H1 (cell line): ENCODE results near the gene CPLX1. TPM values are rescaled to one million over a fixed set of nuclear protein-coding genes. Genes with fewer than 3 reads are reported as not detected.

Source experiments
- HDAC6 ChIP-seq: IDR thresholded peaks from one replicate; pipeline ENCODE4 v1.7.1; 2012; ENCODE audit warnings: low read depth, mild to moderate bottlenecking, inconsistent platforms, low read length, moderate library complexity
- ZNF274 ChIP-seq: IDR thresholded peaks from 2 replicates; pipeline ENCODE4 v1.7.0; 2012; ENCODE audit warnings: low read length, borderline replicate concordance; ENCODE audit errors: extremely low read depth
- polyA plus RNA-seq, 7 experiments: library from polyadenylated mRNA; depleted of rRNA in 3 of 7; stranded (reverse) in 5 of 7; unstranded in 2 of 7; fragments of >200 nt in 5 of 7; fragments of 200-250 nt in 2 of 7; gene quantifications; 1 replicate in 5 of 7; 2 replicates in 1 of 7; 4 replicates in 1 of 7; pipeline versions ENCODE4 v1.2.1 to v1.2.3, GENCODE V29; 2011 to 2013; ENCODE audit warnings: missing spikeins in 2 of 7, mixed read lengths in 2 of 7
- total RNA-seq: library from RNA; stranded (reverse); fragmentation: NEBNext Ultra II Directional; extraction: Animal tissue kit (Norgen Biotek cat#: 25700); gene quantifications from 2 replicates; pipeline ENCODE4 v1.2.1, GENCODE V29; 2021
- TF ChIP-seq, protein P1 (sequence below): fragments of 300-600 bp; sonication (generic); IDR thresholded peaks from 2 replicates; pipeline ENCODE4 v1.7.1; 2012; ENCODE audit warnings: low read length, moderate library complexity, mild to moderate bottlenecking, inconsistent platforms; ENCODE audit not compliant: insufficient replicate concordance

CPLX1 gene
- total and polyA plus RNA-seq, 2 of the 8 experiments (the other 6 are each of a cell fraction or from before 2014, with no cell fraction given): 0.32 to 0.56 TPM

DNA sequence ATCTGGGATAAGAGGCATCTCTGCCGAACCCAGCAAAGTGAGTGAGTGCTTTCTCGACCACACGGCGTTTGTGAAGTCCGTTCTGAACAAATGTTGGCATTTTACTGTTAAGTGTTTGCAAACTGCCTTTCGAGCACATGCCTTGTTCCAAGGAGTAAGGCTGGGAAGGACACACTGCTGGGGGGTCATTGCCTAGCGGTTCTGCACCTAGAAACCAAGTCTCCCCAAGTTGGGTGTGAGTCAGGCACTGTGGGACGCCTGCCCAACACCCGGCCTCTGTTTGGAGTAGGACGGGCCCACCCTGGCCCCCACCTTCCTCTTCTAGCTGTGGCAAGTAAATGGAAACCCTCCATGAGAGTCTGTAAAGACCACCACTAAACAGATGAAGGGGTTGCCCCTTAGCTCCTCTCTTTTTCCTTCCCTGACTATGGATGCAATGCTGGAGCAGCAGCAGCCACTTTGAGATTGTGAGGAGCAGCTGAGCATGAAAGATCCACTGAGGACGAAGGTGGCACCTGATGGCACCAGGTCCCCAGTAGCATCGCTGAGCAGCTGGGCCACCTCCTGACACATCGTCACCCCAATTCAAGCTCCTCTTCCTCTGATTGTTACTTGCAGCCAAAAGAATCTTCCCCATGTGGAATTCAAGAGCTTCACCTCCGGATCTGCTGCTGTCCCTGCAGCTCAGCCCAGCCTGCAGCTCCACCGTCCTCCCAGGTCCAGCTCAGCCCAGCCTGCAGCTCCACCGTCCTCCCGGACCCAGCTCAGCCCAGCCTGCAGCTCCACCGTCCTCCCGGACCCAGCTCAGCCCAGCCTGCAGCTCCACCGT is 6.3 kb downstream of the CPLX1 start (continued):
- TF ChIP-seq, protein P1, sequence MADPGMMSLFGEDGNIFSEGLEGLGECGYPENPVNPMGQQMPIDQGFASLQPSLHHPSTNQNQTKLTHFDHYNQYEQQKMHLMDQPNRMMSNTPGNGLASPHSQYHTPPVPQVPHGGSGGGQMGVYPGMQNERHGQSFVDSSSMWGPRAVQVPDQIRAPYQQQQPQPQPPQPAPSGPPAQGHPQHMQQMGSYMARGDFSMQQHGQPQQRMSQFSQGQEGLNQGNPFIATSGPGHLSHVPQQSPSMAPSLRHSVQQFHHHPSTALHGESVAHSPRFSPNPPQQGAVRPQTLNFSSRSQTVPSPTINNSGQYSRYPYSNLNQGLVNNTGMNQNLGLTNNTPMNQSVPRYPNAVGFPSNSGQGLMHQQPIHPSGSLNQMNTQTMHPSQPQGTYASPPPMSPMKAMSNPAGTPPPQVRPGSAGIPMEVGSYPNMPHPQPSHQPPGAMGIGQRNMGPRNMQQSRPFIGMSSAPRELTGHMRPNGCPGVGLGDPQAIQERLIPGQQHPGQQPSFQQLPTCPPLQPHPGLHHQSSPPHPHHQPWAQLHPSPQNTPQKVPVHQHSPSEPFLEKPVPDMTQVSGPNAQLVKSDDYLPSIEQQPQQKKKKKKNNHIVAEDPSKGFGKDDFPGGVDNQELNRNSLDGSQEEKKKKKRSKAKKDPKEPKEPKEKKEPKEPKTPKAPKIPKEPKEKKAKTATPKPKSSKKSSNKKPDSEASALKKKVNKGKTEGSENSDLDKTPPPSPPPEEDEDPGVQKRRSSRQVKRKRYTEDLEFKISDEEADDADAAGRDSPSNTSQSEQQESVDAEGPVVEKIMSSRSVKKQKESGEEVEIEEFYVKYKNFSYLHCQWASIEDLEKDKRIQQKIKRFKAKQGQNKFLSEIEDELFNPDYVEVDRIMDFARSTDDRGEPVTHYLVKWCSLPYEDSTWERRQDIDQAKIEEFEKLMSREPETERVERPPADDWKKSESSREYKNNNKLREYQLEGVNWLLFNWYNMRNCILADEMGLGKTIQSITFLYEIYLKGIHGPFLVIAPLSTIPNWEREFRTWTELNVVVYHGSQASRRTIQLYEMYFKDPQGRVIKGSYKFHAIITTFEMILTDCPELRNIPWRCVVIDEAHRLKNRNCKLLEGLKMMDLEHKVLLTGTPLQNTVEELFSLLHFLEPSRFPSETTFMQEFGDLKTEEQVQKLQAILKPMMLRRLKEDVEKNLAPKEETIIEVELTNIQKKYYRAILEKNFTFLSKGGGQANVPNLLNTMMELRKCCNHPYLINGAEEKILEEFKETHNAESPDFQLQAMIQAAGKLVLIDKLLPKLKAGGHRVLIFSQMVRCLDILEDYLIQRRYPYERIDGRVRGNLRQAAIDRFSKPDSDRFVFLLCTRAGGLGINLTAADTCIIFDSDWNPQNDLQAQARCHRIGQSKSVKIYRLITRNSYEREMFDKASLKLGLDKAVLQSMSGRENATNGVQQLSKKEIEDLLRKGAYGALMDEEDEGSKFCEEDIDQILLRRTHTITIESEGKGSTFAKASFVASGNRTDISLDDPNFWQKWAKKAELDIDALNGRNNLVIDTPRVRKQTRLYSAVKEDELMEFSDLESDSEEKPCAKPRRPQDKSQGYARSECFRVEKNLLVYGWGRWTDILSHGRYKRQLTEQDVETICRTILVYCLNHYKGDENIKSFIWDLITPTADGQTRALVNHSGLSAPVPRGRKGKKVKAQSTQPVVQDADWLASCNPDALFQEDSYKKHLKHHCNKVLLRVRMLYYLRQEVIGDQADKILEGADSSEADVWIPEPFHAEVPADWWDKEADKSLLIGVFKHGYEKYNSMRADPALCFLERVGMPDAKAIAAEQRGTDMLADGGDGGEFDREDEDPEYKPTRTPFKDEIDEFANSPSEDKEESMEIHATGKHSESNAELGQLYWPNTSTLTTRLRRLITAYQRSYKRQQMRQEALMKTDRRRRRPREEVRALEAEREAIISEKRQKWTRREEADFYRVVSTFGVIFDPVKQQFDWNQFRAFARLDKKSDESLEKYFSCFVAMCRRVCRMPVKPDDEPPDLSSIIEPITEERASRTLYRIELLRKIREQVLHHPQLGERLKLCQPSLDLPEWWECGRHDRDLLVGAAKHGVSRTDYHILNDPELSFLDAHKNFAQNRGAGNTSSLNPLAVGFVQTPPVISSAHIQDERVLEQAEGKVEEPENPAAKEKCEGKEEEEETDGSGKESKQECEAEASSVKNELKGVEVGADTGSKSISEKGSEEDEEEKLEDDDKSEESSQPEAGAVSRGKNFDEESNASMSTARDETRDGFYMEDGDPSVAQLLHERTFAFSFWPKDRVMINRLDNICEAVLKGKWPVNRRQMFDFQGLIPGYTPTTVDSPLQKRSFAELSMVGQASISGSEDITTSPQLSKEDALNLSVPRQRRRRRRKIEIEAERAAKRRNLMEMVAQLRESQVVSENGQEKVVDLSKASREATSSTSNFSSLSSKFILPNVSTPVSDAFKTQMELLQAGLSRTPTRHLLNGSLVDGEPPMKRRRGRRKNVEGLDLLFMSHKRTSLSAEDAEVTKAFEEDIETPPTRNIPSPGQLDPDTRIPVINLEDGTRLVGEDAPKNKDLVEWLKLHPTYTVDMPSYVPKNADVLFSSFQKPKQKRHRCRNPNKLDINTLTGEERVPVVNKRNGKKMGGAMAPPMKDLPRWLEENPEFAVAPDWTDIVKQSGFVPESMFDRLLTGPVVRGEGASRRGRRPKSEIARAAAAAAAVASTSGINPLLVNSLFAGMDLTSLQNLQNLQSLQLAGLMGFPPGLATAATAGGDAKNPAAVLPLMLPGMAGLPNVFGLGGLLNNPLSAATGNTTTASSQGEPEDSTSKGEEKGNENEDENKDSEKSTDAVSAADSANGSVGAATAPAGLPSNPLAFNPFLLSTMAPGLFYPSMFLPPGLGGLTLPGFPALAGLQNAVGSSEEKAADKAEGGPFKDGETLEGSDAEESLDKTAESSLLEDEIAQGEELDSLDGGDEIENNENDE: no peak
- no peak for TF ChIP-seq HDAC6
- TF ChIP-seq ZNF274: no peak
